NCI-H748 (cell line): ENCODE results near the gene TSPAN12.
"Not testable (repeated sequence)": the region's sequence is repeated elsewhere in the genome, so short reads cannot be mapped to it uniquely, and the experiment has no call there.

ENCODE experiments used
- DNase-seq: peaks from one replicate; lab custom pipeline; 2025; ENCODE audit not compliant: unreplicated experiment; lab: John Stamatoyannopoulos, UW

The TSPAN12 gene

DNA sequence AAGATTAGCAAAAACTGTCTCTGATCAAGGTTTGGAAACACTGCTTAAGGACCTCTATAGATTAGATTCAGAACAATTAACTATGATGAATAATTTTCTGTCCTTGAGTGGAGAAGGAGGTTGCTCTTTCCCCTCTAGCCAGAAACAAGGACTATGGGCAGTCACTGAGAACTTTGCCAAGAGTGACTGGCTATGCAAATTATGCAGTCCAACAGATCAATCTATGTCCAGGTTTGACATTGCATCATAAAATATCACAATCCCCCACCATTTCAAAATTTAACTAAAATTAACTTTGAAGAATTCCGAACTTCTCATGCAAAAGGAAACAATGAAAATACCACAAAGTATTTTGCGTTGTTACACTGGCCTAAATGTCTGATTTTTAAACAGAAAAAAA is 50.6 kb downstream of the TSPAN12 start:
- no peak for DNase-seq

DNA sequence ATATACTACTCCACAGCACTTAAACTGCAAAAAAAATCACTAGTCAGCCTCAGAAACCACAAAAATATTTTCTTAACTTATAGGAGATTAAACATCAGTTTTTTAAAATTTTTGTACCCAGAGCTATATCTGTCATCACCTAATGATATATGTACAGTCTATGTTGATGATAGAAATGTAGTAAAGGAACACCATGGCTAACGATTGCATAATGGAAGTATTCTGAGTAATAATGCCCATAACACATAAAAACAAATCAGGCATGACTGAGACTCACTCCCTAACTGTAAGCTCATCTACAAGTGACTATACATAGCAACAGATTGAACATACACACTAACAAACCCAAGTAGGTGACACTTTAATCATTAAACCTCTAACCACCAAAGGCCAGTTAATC is 51.3 kb downstream of the TSPAN12 start:
- DNase-seq = no peak

DNA sequence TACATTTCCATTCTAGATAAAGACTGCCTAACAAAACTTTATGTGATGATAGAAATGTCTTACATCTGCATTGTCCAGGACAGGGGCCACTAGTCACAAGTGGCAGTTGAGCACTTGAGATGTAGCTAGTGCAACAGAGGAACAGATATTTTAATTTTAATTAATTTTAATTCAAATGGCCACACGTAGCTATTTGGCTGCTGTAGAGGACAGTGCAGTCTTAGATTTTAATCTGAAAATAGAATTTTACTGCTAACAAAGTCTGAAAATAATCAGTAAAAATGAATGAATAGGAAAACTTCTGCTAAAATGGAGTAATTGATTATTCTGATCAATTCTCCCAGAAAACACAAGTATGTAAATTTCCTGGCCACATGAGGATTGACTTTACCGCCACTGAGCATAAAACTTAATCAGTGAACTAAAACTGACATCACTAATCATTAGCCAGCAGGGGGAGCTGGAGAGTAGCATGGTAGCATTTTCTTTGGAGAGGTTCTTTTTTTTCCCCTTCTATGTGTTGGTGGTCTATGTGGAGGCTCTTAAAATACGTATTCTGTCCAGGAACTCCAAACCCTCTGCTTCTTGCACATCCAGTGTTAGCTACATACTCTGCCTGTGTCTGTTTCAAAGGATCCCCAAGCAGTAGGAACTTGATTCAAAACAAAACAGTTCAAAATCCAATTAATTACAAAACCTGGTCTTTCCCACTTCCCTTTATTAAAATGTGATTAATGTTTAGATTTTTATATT is 52.1 kb downstream of the TSPAN12 start:
- DNase-seq = peak; percentile 71

DNA sequence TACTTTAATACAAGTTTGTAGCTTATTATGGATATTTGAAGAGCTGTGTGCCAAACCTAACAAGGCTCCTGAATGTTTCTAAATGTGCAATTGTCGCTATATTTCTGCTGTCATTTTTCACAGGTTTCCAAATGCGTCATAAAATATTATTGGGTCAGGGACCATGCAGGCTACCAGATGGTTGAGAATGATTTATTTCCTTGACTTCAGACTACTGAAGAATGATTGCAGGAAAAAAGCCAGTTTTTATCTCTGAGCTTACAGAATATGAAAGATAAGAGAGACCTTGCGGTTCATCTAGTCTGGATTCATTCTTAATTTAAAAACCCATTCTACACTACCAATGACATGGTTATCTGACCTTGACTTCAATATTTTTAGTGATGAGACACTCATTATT is 55.2 kb downstream of the TSPAN12 start:
- DNase-seq = no peak

DNA sequence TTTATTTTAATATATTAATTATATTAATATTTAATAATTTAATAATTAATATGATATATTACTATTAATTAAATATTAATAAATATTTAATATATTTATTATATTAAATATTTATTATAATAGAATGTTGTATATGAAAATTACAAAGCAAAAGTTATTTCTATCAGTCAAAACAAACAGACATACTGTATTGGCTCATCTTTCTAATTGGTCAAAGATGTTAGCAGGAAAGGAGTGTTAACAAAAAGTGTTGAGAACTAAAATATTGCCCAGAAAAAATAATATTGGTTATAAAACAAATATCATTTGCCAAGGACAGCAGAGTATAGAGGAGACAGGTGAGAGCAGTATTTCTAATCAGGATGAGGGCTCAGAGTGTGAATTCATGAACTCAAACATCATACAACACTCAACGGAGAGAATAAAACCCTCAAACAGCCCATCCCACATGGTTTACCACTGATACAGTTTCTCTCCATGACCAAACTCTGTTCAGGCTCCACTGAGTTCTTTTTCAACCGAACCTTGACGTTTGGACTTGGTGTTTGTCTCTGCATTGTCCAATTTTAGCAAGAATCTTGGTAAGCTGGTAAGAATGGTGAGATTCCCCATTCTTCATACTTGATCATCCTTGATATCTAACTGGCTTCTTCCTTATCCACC is 58.0 kb downstream of the TSPAN12 start:
- DNase-seq = peak; percentile 12

DNA sequence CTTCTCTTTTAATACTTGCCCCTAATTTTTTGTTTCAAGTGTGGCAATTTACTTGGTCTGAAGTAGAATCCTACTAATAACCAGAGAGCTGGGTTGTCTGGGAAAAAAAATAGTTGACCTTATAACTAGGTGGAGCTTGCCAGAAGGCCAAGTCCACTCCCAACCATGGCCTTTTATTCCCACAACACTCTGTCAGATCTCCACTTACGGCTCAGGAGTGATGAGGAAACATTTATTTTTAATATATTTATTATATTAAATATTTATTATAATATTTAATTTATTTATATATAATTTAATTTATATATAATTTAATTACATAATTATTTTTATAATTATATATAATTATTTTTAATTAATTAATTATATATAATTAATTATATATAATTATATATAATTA is 58.8 kb downstream of the TSPAN12 start:
- no peak for DNase-seq

DNA sequence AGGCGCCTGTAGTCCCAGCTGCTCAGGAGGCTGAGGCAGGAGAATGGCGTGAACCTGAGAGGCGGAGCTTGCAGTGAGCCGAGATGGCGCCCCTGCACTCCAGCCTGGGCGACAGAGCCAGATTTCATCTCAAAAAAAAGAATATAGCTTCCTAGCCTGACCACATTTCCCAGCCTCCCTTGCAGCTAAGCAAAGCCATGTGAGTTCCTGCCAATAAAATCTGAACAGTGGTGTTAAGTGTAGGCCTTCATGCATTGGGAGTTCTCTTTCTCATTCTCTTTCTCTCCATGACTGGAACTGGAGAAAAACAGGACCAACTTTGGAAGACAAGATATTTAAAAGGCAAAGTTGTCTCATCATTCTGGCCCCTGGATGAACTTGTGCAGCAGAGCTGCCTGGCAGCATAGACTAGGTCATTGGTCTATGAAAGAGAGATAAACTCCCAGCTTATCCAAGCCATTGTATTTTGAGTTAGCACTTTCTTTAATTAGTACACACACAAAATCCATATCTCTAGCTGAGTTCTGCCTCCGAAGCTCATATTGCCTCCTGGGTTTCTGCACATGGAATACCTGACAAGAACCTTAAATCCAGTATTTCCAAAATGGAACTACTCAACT is 60.8 kb downstream of the TSPAN12 start:
- DNase-seq = no peak

DNA sequence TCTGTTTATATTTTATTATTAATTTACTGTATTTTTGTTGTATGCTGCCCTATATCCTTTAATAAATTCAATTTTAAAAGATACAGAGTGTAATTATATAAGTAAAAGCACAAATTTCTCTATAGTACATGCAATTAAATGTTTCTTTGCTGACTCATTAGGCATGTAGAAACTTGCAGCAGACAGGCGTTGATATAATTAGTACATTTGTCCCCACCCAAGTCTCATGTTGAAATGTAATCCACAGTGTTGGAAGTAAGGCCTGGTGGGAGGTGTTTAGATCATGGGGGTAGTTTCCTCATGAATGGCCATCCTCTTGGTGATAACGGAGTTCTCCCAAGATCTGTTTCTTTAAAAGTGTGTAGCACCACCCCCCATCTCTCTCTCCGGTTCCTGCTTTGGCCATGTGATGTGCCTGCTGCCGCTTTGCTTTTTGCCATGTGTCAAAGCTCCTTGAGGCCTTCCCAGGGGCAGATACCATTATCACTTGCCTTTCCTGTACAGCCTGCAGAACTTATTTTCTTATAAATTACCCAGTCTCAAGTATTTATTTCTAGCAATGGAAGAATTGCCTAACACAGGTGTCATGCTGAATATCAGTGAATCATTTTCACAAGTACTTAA is 63.7 kb downstream of the TSPAN12 start:
- peak; percentile 42 for DNase-seq

DNA sequence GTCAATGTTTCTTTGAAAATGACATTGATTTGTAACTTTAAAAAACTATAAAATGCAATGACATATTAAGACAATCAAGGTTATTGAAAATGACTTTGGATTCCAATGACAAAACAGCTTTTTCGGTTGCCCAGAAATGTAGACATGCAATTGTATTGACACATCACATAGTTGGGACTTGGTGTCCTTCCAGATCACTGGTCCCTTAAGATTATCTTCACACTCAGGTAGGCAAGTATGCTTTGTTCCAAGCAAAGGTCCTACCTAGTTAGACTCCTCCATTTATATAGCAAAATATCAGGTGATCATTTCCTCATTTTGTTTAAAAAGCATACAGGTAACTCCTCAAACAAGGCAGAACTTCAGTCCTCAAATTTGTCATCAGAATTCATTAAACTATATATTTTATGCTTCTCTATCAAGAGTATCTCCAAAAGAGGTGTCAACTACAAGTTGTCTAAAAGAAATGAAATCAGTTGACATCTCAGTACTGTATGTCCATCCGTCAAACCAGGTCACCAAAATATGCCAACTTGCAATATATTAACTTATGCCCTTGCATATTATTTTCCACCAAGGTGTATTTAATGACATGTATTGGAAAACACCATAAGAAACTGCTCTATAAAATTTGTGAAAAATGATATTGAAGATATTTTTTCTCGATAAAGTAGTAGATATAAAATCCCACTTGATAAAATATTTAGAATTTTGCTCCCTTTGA is 64.6 kb downstream of the TSPAN12 start:
- DNase-seq = no peak

DNA sequence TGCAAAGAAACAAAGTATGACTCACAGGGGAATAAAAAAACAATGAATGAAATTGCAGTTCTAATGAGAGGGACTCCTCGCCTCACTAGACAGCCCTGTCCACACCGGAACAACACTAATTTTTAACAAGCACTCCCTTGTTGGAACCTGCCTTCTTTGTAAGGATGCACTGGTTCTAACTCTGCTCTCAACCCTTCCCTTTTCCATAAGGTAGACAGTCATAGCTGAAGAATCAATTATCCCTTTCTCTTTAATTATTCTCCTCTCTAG is 65.1 kb downstream of the TSPAN12 start:
- no peak for DNase-seq

DNA sequence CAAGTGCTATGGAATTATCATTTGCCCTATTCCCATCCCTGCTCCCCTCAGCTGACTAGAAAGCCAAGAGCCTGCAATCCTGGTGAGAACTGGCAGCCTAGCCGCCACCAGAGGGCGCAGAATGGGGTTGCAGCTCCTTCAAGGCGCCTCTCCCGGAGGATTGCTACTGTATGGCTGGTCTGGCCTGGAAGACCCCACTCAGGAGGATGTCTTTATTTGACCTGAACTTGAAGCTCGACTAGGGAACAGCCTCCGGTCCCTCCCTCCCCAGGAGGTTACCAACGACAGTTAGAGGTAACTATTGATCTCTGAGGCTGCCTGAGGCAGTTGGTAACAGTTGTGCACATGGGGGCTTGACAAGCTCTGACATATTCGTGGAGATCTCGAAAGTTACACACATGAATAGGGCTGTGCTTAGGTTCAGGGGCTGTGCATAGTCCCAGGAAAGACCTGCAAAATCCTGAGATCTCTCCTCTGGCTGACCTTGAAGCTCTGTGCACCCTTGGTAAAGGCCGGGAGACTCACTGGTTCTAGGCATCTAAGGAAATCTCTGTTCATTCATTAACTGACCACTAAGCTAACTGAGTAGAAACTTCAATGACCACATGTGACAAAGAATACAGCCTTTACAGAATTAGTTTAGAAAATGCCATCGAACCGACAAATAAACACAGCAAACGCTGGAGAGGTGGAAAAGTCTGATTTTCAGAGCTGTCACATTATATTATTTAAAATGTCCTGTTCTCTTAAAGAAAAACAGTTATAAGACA is 65.7 kb downstream of the TSPAN12 start:
- DNase-seq = peak; percentile 81

DNA sequence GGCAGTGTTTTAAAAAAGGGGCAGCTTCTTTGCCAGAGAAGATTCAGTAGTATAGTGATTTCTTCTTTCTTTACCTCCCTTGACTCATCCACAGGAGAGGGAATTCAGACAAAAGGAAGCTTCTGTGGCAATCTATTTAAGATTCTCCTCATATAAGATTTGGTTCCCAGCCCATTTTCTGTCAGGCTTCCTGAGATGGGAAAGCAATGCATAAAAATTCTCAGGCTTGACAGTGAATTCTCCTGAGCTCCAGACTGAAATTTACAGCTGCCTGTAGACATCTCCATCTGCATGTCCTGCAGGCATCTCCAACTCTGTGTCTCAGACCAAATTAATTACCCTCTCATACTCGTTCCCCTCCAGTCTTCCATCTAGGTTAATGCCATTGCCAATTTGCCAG is 72.8 kb downstream of the TSPAN12 start:
- no peak for DNase-seq

DNA sequence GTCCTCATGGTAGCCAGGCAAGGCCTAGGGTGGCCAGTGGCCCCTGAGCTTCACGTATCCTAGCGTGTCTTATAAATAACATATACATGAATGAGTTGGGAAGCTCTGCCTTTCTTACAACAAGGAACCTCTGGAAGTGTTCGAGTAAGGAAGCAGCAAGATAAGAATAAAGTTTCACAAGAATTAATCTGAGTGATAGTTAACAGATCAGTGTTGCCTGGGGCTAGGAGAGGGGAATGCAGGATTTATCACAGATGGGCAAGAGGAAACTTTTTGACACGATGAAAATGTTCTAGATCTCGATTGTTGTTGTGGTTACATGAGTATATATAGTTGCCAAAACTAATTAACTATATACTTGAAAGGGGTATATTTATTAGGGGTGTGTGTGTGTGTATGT is 74.2 kb downstream of the TSPAN12 start:
- no peak for DNase-seq

DNA sequence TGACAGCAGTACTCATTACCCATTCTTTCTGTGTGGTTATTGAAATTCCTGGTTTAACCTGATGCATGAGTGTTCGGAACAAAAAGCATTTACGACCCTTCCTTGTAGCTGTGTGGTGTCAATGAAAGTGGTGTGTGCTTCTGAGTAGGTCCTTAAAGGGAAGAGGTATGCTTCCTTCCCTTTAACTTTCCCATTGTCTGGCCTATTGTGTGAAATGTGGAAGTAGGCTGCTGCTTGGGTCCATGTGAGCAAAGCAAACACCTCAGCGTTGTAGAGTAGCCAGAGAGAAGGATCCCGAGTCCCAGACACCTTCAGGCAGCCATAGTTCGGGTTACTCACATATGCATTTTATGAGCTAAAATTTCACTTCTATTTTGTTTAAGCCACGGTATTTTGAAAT is 74.7 kb downstream of the TSPAN12 start:
- DNase-seq = no peak

DNA sequence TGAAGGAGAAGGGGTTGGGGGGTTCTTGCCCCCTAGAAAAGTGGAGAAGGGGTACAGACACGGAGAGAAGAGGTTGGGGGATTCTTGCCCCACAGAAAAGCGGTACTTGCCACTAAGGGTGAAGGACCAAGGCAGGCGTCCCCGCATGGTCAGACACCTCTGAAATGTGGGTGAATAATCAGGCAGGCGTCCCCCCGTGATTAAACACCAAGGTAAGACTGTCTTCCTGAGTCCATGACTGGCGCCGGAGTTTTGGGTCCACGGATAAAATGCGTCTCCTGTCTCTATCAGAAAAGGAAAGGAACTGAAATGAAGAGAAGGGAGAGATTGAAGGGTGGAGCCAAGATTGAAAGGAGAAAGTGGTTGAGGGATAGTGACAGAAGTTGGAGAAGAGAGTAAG is 76.0 kb downstream of the TSPAN12 start:
- not testable (repeated sequence) for DNase-seq

DNA sequence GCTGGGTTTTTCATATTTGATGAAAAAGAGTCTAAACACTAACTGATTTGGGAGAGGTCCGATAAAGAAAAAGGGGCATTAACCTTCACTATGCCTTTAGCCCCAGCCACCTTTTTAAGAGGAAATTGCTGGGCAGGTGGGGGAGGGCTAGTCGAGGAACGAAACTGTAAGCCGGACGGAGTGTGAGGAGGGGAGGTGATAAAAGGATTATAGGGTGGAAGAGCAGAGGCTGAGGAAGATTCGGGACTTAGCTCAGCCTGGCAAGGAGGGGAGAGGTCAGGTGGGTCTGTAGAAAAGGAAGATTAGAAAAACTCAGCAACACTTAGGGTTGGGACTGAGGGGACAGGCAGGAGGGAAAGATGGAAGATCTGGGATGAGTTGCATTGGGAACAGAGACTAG is 77.0 kb downstream of the TSPAN12 start:
- no peak for DNase-seq

DNA sequence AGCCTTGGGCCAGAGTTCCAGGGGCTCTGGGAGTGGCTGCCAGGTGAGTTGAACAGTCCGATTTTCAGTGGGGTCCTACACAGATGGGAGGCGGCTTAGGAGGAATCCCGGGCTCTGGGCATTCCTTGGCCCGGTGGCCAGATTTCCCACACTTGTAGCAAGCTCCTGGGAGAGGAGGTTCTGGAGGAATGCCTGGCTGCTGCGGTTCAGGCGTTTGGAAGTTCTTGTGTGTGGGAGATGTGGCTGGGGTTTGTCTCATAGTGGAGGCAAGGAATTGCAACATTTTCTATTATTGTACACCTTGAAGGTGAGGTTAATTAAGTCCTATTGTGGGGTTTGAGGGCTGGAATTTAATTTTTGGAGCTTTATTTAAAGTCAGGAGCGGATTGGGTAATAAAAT is 77.5 kb downstream of the TSPAN12 start:
- not testable (repeated sequence) for DNase-seq

DNA sequence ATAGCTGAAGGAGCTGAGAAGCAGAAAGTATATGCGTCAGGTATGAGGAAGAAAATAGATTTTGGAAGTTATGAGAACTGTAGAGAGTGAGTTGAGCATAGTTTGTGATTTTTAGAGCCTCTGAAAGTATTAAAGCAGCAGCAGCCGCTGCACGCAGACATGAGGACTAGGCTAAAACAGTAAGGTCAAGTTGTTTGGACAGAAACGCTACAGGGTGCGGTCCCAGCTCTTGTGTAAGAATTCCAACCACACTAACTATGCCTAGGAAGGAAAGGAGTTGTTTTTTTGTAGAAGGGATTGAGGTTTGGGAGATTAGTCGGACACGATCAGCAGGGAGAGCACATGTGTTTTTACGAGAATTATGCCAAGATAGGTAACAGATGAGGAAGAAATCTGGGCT is 78.9 kb downstream of the TSPAN12 start:
- not testable (repeated sequence) for DNase-seq

DNA sequence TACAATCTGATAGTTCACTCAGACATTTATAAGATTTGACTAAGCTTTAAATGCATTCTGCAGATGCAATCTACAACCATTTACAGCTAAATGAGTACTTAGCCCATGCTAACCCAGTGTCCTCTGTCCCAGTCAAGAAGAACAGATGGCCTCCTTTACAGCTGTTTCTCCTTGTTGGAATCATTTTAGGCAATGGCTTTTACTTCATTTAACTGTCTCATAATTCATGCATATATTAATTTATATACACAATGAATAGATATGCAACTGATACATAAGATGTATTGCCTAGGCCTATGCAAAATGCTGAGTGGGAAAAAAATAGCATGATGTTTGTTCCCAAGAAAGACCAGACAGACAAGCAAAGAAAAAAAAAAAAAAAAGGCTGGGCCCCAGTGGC is 82.2 kb downstream of the TSPAN12 start:
- no peak for DNase-seq

DNA sequence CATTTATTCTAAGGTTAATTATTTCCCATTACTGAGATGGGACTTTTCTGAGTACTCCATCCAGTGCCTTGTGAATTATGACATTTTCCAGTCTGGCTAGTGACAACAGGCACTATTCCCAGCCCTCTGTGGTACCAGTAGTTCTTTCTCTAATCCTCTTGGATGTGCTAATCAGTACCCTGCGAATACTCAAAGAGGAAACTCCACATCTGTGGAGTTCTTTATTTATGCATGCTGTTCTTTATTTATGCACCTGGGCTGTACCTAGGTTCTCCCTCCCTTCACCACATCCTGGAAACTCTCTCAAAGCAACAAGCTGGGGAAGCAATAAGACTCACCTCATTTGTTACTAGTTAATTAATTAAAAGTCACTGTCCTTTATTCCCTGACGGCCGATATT is 83.5 kb downstream of the TSPAN12 start:
- DNase-seq = no peak

DNA sequence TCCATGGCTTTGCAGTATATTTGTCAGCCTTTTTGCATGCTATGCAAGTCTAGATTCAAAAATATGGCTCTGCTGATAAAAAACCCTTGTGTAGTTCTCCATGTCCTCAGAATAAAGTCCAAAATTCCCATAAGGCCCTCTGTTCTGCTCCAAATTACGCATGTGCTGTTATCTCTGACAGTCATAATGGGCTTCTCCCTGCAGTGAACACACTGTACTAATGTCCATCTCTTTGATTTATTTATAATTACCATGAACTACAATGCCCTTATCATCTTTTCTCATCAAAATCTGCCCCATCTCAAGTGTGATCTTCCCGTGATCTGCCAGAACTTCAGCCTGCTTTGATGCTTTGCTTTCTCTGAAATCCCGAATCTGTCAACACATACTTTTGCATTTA is 87.7 kb downstream of the TSPAN12 start:
- DNase-seq = no peak
